Activated CD8-positive, alpha-beta memory T cell treated with anti-CD3 and anti-CD28 coated beads, Interleukin-2, amount 50 U/mL, for 4 hours (primary cell): ENCODE measurements around the gene ADAMTS4.
A peak's percentile ranks its signal among the peaks of the same experiment; 100 is the strongest.
"Not testable (repeated sequence)": the region's sequence is repeated elsewhere in the genome, so short reads cannot be mapped to it uniquely, and the experiment has no call there.

ENCODE experiments used
- DNase-seq: peaks from one replicate; pipeline ENCODE4 v3.0.0-alpha.2; 2020

The ADAMTS4 gene, protein sequence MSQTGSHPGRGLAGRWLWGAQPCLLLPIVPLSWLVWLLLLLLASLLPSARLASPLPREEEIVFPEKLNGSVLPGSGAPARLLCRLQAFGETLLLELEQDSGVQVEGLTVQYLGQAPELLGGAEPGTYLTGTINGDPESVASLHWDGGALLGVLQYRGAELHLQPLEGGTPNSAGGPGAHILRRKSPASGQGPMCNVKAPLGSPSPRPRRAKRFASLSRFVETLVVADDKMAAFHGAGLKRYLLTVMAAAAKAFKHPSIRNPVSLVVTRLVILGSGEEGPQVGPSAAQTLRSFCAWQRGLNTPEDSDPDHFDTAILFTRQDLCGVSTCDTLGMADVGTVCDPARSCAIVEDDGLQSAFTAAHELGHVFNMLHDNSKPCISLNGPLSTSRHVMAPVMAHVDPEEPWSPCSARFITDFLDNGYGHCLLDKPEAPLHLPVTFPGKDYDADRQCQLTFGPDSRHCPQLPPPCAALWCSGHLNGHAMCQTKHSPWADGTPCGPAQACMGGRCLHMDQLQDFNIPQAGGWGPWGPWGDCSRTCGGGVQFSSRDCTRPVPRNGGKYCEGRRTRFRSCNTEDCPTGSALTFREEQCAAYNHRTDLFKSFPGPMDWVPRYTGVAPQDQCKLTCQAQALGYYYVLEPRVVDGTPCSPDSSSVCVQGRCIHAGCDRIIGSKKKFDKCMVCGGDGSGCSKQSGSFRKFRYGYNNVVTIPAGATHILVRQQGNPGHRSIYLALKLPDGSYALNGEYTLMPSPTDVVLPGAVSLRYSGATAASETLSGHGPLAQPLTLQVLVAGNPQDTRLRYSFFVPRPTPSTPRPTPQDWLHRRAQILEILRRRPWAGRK

DNA sequence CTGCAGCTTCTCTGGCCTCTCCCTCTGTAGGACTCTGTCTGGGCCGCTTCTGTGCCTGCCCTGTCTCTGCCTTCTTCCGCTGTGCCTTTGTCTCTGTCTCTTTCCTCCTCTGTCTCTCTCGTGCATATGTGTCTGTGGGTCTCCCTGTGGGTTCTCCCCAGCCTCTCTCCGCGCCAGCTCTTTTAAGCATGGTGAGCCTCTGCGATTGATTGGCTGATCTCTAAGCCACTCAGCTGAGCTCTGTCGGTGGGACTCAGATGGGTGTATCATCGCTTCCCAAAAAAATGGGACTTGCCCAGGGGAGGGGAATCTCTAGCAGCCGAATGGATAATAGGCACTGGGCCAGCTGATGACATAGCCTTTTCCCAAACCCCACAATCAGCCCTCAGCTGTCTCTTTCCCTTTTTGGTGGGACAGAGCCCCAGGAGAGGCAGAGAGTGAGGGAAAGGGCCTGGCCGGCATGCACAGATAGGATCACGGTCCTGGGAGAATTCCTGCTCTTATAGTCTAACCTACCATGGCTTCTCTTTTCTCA, at the start of gene ADAMTS4:
TSS of gene ADAMTS4 (minus strand) at position 158 of the 535 bp plus-strand sequence. CDS start 427 bp downstream, outside the sequence.
- DNase-seq: no peak

DNA sequence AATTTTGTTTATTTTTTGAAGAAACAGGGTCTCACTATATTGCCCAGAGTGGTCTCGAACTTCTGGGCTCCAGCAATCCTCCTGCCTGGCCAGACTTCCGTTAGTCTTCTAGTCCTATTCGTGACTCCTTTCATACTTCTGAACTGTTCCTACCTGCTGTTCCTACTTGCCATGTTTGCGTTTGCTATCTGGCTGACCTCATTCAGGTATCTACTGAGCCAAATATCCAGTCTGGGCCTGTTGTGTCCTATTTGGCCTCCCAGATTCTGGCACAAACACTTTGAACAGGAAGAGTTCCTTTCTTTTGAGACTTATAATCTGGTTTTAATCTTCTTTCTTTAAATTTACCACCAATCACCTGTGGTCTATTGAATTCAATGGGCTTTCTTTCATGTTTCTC, 46.0 kb upstream of the ADAMTS4 start:
- no peak for DNase-seq

DNA sequence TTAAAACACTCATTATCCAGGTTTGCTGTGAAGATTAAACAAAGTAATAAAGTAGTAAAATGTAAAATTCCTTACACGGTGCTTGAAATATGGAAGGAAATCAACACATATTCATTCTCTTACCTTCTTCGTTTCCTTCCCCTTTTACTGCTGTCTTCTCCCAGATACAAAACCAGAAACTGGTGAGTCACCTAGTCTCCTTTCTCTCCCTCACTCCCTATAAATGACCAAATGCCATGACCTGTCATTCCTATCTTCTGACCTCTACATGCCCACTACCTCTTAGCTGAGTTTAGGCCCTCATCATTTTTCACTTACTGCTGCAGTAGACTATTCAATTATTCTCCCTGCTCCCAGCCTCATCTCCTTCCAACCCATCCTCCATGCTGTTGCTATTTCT, 43.5 kb upstream of the ADAMTS4 start:
- DNase-seq: no peak

DNA sequence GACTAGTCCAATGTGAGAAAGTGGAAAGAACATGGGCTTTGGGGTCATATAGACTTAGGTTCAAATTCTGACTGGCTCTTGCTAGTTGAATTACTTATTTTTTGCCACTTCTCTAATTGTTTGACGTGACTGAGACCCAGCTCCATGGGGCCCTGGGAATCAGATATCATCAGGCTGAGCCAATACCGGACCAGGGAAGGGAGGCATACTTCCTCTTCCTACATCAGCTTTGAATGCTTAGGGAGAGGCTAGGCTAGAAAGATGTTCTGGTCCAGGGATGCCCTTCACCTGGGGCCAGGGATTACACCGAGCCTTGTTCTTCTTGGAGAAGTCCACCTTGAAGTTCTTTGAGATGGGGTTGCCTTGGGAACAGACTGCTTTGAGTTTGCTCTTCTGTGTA, 42.8 kb upstream of the ADAMTS4 start:
- DNase-seq: no peak

DNA sequence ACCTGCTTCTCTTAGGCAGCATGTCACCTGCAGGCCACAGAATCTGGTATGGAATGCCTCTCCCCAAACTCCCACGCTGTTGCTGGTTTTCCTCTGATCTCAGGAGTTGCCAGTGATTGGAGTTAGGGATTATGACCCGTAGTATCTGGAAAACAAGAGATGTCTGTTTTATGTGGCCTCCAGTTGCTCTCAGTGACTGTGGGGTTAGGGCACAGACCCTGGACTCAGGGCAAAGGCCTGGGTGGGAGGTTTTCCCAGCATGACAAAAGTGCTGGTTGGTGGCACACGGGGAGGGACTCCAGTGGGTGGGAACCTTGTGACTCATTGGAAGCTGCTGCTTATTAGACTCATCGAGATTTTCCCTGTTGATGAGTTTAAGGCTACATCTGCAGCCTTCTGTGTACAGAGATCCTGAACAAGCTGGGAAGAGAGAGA, 39.2 kb upstream of the ADAMTS4 start, which contains the start of gene NR1I3:
TSS of gene NR1I3 (minus strand) at position 165 of the 435 bp plus-strand sequence. CDS start 1,638 bp downstream, outside the sequence.
- no peak for DNase-seq

DNA sequence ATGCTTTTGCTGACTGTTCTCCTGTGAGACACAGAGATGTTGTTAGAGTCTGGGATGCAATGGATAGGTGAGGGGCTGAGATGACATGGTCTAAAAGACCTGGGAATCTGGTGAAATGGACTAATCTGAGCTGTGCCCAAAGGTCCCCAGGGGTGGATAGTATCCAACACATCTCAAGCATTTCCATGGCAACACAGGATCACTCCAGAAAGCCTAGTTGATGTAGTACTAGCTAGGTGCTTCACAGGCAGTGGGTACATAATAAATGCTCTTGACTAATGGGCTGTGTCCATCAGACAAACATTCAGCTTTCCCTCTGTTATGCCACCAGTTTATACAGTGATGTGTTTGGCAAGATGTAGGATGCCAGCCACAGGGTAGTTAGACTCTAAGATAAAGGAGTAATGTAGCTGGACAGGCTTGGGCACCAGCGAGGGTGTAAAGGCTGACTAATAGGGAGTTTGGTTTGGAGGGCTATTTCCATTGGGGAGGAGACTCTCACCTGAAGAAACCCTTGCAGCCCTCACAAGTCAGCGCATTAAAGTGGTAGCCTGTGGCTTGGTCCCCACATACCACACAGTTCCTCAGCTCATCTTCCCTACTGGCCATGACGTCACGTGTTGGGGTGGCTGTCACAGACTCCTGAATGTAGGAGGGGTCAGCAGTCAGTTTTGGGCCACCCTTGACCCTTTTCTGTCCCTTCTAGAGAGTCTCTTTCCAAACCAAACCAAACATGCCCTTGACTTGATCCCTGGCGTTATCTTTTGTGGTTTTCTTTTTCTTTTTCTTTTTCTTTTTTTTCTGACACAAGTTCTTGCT, 37.3 kb upstream of the ADAMTS4 start:
- no peak for DNase-seq

DNA sequence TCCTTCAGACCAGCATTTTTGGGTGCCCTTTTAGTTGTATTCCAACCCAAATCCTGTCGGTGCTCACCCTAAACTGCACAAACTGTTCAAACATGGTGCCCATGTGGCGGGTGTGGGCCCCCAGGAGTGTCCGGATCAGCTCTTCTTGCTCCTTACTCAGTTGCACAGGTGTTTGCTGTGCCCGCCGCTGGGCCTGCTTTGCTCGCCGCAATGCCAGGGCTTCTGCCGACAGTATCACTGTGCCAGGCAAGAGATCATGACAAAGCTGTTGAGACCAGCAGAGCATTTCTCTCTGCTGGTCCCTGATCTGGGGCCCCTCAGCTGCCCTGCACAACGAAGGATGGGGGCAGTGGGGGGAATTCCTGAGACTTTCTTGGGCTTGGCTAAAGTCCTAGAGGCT, 34.2 kb upstream of the ADAMTS4 start:
- no peak for DNase-seq

DNA sequence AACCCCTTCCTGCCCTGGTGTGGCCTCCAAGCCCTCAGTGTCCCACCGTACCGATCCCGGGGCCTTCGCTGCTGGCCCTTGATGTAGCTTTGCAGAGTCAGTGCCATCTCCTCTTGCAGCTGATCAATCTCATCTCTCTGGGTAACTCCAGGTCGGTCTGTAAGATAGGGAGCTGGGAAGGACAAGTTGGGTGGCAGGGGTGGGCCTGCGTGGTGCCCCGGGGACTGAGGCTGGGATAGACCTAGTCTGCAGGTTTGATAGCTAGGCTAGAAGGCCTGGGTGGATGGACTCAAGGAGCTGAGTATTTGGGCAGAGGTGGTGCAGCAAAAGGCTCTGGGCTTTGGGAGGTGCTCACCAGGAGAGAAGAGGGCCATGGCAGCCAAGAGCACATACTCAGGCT, 31.9 kb upstream of the ADAMTS4 start:
- DNase-seq: no peak

DNA sequence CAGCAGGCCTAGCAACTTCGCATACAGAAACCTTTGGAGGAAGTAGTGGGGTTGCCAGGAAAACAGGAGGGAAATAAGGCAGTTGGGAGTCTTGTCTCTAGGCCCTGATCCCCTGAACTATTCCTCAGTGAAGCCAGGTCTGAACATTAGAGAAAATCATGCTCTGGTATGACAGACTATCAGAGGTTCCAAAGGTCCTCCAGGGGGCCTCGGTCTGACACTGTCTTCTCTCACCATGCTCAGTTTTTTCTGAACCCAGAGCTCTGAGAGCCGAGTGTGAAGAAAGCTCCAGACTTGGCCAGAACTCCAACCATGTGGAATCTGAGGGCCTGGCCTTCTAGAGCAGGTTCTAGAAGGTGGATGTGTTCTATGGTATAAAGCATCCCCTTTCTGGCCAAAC, 31.0 kb upstream of the ADAMTS4 start:
- no peak for DNase-seq

DNA sequence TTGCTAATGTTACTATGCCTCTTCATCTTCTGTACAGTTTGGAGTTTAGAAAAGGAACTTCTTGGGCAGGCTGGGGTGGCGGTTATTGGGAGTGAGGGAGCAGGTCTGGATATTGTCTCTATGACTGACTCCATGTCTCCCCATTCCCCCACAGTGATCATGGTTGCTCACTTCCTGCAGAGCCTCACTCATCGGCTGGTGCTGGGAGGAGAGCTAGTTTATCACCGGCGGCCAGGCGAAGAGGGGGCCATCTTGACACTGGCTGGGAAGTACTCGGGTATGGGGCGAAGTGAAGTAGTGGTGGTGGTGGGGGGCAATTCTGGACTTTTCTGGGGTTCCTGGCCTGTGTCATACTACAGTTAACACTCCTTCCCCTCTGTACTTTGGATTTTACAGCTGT, 29.2 kb upstream of the ADAMTS4 start:
- no peak for DNase-seq

DNA sequence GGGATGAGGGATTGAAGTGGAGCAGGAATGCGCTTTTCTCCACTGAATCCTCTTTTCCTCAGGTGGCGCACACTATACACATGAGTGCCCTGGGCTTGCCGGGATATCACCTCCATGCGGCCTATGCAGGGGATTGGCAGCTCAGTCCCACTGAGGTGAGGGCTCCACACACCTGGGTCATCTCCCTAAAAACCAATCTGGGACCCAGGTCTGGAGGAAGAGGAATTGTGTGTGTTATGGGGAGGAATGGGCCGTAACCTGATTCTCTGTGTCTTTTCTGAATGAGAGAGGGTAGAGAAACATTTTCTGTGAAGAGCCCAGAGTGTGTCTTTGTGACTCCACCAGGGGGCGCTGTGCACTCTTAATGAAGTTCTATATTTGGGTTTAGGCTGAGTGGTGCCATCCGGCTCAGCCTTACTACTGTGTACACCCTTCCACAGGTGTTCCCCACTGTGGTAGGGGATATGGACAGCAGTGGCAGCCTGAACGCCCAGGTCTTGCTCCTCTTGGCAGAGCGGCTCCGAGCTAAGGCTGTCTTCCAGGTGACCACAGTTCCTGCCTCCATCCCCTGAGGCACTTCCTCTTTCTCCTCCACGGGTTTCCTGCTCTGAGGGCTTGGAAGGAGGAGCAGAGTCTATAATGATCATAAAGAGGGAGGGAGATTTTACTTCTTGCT, 28.5 kb upstream of the ADAMTS4 start:
- DNase-seq: peak; percentile 89

DNA sequence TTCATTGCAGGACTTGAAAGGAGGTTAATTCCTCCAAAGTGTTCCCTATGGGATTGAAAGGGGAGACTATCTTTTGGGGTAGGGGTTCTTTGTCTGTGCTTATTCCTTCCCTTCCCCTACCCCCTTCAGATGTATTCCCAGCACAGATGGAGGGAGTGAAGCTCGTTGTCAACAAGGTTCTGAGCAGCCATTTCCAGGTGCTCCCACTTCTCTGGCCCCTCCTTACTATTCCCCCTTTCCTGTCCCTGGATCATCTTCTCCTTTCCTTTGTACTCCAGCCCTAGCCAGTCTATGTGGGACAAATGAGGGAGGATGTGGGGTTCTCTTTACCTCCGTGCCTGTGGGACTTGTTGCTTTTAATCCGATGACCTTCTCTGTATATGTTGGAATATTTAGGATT, 27.9 kb upstream of the ADAMTS4 start:
- no peak for DNase-seq

DNA sequence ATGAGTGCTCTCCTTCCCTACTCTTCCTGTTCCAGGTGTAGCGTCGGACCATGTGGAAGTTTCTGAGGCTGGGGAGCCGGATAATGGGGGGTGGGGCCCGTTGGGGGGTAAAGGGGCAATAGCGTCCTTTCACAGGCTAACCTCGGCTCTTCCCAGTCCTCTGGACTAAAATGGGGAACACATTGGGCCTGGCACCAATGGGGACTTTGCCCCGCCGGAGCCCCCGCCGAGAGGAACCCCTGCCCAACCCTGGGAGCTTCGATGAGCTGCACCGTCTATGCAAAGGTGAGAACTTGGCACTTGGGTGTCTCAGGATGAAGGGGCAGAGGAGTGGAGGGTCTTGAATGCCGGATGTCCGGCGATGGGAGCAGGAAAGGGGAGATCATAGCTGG, 27.5 kb upstream of the ADAMTS4 start:
- DNase-seq: no peak

DNA sequence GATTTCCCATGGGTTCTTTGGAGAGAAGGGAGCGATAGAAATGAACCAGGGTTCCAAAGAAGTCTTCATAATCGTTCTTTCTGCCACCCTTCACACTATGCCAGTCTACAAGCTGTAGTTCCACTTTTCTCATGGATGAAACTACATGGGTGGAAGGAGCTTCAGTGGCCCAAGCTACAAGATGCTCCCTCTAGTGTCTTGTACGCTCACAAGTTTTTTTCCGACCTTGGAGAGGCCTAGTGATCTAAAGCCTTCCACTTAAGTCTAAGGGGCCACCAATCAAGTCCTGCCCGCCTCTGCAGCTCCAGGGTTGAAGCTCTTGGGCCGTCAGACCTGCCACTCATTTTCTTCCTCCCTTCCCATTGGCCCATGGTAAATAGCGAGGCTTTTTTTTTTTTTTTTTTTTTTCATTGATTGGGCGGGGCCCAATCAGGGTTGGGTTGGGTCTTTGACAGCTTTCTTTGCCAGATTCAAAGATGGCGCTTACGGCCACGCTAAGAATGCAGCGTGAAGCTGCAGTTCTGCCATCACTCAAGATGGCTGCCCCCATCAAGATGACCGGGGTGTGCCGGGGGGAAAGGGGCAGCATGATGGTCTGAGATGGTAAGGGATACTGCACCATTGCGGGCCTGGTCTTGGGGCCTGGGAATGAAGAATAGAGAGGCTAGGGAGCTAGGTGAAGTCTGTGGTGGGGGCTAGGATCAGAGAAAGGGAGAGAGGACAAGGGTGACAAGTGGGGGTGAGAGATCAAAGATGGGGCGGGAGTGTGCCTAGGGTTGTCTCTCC, 26.9 kb upstream of the ADAMTS4 start, which contains the start of gene TOMM40L:
TSS of gene TOMM40L (plus strand) at position 527 of the 786 bp plus-strand sequence. CDS start 430 bp downstream, outside the sequence.
- peak; percentile 84 for DNase-seq

DNA sequence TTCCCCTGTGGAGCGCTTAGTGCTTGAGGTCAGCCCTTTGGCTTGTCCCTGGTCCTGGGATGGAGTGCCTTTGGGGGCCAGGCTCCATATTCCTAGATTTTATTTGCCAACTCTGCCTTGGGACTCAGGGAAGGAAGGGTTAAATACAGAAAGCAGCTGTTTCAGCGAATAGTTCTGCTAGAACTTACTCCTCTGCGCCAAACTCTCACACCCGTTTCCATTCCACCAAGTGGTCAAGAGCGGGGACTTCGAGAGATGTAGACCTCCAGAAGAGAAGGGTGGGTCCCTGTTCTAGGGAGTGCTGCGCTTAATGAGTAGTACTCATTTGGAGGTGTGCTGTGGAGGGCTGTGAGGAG, 26.3 kb upstream of the ADAMTS4 start:
- no peak for DNase-seq

DNA sequence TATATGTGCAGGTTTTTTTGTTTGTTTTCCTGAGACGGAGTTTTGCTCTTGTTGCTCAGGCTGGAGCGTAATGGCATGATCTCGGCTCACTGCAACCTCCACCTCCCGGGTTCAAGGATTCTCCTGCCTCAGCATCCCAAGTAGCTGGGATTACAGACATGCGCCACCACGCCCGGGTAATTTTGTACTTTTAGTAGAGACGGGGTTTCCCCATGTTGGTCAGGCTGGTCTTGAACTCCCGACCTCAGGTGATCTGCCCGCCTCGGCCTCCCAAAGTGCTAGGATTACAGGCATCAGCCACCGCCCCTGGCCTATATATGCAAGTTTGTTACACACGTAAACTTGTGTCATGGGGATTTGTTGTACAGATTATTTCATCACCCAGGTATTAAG, 25.8 kb upstream of the ADAMTS4 start:
- not testable (repeated sequence) for DNase-seq

DNA sequence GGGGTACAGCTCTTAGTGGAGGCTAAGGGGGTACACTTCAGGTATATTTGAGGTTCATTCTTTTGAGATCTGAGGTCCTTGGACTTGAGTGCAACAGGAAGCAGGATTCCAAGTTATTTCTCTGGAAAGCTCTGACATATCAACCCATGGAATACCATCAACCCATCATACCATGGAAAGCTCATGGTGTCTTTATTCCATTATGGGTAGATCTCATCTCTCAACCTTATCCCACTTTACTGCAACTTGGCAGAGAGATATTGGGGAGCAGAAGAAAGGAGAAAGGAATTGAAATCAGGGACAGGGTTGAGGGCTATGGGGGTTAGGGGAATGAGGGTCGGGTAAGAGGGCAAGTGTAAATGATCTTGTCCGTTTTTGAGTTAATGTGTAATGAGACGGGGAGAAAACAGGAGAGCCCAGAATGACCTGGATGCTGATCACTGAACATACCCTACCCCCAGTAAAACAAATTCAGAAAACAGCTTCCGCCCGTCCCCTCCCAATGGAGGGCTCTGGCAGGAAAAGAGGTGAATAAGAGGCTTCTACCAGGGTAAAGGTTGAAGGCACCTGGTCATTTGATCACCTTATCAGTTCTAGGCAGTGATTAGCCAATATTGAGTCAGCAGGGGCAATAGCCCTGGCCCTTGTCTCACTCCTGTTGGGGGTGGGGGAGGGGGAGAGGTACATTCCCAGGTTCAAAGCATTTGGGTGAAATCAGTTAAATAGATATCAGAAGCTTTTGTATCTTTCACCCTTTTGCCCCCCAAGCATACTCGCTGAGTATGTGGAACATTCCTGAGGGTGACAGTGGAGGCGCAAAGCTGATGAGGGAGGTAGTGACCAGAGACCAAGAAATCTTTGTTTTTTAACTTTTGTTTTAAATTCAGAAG, 25.2 kb upstream of the ADAMTS4 start:
- no peak for DNase-seq

DNA sequence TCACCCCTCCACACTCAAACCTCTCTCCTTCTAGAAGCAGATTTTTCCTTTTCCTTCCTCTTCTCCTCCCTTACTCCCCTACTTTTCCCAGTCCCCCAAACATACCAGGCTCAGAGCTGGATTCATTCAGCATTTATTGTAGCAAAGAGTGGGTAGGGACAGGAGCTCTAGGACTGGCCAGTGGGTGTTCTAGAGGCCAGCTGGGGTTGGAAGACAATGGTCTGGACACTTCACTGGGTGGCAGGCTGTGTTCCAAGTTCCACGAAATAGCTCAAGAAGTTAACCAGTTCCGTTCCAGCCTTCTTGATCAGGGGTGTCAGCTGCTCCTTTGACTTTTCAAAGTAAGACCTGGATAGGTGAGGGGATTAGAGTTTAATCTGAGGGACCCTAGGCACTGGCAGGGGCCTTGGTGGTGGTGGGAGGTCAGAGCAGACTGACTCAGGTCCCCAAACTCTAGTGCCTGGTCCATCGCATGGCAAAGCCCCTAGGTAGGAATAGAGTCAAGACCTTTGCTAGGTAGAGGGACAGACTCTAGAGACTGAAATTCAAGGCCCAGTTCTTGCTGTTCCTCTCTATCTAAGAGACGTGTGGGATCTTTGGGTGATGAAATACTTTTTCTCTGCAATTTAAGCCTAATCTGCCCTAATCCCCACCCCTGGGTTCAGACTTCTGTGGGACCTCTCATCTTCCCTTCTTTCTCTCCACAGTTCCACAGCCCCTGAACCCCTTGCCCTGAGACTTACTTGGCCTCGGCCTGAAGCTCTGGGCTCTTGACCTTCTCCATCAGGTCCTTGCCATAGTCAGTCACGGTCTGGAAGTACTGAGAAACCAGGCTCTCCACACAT, 23.5 kb upstream of the ADAMTS4 start:
- DNase-seq: no peak

DNA sequence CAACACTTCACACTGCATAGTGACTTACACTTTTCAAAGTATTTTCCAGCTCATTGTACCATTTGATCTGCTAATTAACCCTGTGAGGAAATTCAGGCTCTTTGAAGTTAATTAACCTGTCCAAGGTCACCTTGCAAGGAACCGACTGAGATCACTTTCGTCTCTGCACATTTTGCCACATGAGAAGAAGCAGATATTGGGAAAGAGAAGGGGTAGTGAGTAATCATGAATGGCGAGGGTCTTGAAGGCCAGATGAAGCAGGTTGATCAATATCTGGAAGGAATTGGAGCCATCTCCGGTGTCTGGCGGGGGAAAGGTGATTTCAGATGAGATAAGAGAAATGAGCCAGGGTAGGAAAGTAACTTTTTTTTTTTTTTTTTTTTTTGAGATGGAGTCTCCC, 21.1 kb upstream of the ADAMTS4 start:
- no peak for DNase-seq
